H1 (cell line): ENCODE data around the gene PDGFRA. TPM values are rescaled to one million over a fixed set of nuclear protein-coding genes. Genes with fewer than 3 reads are reported as not detected.

ENCODE experiments used
- CBX5 ChIP-seq: fragments of 300-800, 300-1000 bp; sonication (generic); IDR thresholded peaks from 2 replicates; pipeline ENCODE4 v1.7.1; 2016; ENCODE audit warnings: antibody characterized with exemption, low read length, low read depth
- CHD7 ChIP-seq: fragments of 300-600 bp; sonication (generic); IDR thresholded peaks from 2 replicates; pipeline ENCODE4 v1.7.1; 2012; ENCODE audit warnings: low read length, moderate library complexity, mild to moderate bottlenecking, inconsistent platforms; ENCODE audit not compliant: insufficient replicate concordance
- FOSL1 ChIP-seq: IDR thresholded peaks from 2 replicates; pipeline ENCODE4 v1.6.1; 2011; ENCODE audit warnings: mild to moderate bottlenecking, low read depth, low read length, moderate library complexity; ENCODE audit not compliant: insufficient read depth
- KDM1A ChIP-seq: fragments of 200-600, 300-600 bp; sonication (generic); IDR thresholded peaks from 2 replicates; pipeline ENCODE4 v1.7.1; 2016; ENCODE audit warnings: mild to moderate bottlenecking, low read length, borderline replicate concordance
- POLR2A ChIP-seq, 2 experiments: IDR thresholded peaks; 1 replicate in 1 of 2; 2 replicates in 1 of 2; pipeline ENCODE4 v1.6.1; 2011; ENCODE audit warnings: low read depth in 2 of 2, low read length in 2 of 2, mild to moderate bottlenecking in 2 of 2; ENCODE audit errors: control extremely low read depth in 1 of 2
- SIRT6 ChIP-seq: IDR thresholded peaks from one replicate; pipeline ENCODE4 v1.7.1; 2012; ENCODE audit warnings: low read length, inconsistent platforms
- TAF7 ChIP-seq: optimal IDR thresholded peaks from 2 replicates; pipeline ENCODE3; 2011; ENCODE audit warnings: low read depth, mild to moderate bottlenecking, inconsistent platforms, low read length, moderate library complexity, borderline replicate concordance
- ZNF274 ChIP-seq: IDR thresholded peaks from 2 replicates; pipeline ENCODE4 v1.7.0; 2012; ENCODE audit warnings: low read length, borderline replicate concordance; ENCODE audit errors: extremely low read depth
- polyA plus RNA-seq, 7 experiments: library from polyadenylated mRNA; depleted of rRNA in 3 of 7; stranded (reverse) in 5 of 7; unstranded in 2 of 7; fragments of >200 nt in 5 of 7; fragments of 200-250 nt in 2 of 7; gene quantifications; 1 replicate in 5 of 7; 2 replicates in 1 of 7; 4 replicates in 1 of 7; pipeline versions ENCODE4 v1.2.1 to v1.2.3, GENCODE V29; 2011 to 2013; ENCODE audit warnings: missing spikeins in 2 of 7, mixed read lengths in 2 of 7
- total RNA-seq: library from RNA; stranded (reverse); fragmentation: NEBNext Ultra II Directional; extraction: Animal tissue kit (Norgen Biotek cat#: 25700); gene quantifications from 2 replicates; pipeline ENCODE4 v1.2.1, GENCODE V29; 2021

PDGFRA gene
- total and polyA plus RNA-seq, 2 of the 8 experiments (the other 6 are each of a cell fraction or from before 2014, with no cell fraction given), result 1.4 to 3.4 TPM

- TF ChIP-seq CHD7 (no peak), SIRT6 (no peak), FOSL1 (no peak), ZNF274 (no peak), KDM1A (no peak), POLR2A (IDR thresholded peaks at IDR 0.05; ENCODE audit: control extremely low read depth in 1 of 2, low read depth in 2 of 2, low read length in 2 of 2) (no peak), CBX5 (no peak), TAF7 (no peak)
These were observed 92.0 kb downstream of the PDGFRA start (continued) for GRCh38 chr4:54320826-54321685.
